ENCODE data around the gene GBP3.
"Not testable (repeated sequence)": the region's sequence is repeated elsewhere in the genome, so short reads cannot be mapped to it uniquely, and the experiment has no call there.

GBP3 gene

DNA sequence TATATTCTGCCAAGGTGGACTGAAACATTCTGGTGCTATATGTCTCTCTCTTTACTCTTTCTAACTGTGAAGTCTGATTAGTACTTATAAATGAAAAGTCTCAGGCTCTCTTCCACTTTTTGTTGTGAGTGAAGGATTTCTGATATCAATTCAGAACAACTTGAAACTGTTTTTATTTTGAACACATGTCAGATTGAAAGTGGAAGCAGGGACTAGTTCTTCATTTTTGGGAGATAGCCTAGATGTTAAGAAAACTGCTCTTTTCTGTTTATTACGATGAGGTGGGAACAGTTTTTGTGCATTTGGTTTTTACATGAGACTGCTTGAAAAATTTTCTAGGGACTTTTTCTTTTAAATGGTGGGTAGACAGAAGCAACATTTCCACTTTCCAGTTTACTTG lies 14.5 kb upstream of the GBP3 start:
- DNase-seq: no peak

DNA sequence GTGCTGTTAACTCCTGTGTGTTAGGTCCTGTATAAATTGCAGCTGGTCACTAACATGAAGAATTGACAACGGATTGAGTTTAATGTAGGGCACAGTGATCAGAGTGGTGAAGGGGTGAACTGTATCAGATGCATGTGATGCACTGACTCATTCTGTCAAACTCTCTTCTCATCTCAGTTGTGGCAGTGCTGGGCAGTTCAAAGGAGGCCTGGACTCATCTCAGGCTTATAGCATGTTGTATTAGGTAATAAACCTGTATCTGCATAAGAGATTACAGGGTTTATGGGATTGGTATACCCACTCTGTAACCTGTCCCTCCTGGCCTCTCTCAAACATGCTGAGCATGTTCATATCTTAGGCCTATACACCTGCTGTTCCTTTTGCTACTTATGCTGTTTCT lies 12.4 kb upstream of the GBP3 start:
- no peak for DNase-seq

DNA sequence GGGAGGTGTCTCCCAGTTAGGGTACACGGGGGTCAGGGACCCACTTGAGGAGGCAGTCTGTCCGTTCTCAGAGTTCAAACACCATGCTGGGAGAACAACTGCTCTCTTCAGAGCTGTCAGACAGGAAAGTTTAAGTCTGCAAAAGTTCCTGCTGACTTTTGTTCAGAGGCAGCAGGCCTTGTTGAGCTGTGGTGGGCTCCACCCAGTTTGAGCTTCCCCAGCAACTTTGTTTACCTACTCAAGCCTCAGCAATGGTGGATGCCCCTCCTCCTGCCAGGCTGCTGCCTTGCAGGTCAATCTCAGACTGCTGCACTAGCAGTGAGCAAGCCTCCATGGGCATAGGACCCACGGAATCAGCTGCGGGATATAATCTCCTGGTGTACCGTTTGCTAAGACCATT lies 11.3 kb upstream of the GBP3 start:
- not testable (repeated sequence) for DNase-seq

DNA sequence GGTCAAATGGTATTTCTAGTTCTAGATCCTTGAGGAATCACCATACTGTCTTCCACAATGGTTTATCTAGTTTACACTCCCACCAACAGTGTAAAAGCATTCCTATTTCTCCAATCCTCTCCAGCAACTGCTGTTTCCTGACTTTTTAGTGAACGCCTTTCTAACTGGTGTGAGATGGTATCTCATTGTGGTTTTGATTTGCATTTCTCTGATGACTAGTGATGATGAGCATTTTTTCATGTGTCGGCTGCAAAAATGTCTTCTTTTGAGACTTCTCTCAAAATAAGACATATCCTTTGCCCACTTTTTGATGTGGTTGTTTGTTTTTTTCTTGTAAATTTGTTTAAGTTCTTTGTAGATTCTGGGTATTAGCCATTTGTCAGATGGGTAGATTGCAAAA lies 6.4 kb upstream of the GBP3 start:
- not testable (repeated sequence) for DNase-seq

DNA sequence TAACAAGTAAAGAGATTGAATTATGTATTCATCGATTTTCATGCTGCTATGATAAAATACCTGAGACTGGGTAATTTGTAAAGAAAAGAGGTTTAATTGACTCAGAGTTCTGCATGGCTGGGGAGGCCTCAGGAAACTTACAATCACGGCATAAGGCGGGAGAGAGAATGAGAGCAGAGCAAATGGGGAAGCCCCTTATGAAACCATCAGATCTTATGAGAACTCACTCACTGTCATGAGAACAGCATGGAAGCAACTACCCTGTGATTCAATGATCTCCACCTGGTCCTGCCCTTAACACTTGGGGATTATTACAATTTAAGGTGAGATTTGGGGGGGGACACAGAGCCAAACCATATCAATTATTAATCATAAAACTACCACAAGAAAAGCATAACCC lies 3.3 kb upstream of the GBP3 start:
- DNase-seq: no peak

DNA sequence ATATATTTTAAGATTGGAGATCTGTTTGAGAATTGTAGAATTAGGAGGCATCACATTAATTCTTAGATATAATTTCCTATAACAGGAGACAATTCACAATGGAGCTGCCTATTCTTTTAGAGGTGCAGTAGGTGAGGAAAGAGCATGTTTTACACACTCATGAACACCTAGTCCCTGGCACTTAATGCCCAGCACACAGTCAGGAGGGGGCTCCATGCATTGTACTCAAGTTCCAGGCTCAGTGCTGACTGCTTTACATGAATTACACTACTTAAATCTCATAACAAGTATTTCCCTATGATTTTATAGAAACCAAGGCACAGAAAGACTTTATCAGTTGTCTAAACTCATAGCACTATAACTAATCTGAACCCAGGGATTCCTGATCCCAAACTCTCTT lies 360 bp upstream of the GBP3 start:
- DNase-seq: no peak

DNA sequence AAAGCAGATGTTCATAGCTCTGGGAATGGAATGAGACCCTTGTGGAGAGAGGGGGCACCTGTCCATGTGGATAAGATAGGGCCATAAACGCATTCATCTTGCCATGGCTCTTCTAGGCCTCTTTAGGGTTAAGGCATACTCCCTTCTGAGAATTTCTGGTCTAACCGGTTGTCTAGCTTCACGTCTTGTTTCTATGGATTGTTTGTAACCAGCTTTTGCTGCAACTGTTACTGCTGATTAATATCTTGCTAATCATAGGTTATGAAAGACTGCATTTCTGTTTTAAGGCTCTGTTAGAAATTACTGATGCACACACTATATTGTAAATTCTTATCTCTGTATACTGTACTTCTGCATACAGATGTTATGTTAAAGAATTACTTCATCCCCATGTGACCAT lies 4.3 kb downstream of the GBP3 start:
- DNase-seq: not testable (repeated sequence)

DNA sequence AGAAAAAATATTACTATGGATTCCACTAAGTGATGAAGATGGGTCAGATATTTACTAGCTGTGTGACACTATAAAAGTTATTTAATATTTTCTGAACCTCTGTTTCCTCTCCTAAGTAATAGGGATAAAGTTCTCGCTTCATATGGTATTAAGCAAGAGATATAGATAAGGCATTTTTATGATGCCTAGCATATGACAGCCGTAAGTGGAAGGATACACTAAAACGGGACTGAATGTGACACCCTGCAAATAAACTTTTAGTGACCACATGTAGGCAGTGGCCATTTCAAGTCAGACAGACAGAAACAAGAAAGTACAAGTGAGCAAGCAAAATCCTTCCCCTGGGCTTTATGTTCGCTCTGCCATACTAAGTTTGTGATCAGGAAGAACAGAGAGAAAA lies 14.2 kb downstream of the GBP3 start:
- DNase-seq: no peak

DNA sequence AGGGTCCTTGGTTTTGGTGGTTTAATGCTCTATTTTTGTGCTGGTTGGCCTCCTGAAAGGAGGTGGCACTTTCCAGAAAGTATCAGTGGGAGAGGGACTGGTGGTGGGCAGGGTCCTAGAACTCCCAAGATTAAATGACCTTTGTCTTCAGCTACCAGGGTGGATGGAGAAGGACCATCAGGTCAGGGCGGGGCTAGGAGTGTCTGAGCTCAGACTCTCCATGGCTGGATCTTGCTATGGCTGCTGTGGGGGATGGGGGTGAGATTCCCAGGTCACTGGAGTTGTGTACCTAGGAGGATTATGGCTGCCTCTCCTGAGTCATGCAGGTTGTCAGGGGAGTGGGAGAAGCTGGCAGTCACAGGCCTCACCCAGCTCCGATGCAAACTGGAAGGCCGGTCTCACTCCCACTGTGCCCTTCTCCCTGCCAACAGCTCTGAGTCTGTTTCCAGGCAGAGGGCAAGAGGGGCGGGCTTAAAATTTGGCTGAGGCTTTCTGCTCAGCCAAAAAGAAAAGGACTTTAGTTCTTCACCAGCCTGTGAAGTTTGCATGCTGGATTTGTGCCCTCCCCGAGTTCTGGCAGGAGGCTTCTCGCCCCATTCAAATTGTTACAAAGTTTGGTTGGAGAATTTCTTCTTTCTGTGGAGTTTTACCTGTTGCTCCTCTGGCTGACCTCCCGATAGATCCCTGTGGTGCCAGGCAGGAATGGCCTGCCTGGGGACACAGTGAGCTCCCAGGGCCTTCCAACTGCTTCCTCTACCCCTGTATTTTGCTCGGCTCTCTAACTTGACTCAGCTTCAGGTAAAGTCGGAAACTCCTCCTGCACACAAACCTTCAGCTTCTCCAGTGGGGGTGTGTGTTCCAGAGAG lies 17.1 kb downstream of the GBP3 start:
- DNase-seq: peak in 1 of 2 experiments; percentile 45

DNA sequence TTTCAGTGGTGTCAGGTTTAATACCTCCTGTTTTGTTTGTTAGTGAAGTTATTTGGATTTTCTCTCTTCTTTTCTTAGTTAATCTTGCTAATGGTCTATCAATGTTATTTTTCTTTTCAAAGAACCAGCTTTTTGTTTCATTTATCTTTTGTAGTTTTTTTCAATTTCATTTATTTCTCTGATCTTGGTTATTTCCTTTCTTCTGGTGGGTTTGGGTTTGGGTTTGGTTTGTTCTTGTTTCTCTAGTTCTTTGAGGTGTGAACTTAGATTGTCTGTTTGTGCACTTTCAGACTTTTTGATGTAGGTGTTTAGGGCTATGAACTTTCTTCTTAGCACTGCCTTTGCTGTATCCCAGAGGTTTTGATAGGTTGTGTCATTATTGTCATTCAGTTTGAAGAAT lies 20.5 kb downstream of the GBP3 start:
- not testable (repeated sequence) for DNase-seq

DNA sequence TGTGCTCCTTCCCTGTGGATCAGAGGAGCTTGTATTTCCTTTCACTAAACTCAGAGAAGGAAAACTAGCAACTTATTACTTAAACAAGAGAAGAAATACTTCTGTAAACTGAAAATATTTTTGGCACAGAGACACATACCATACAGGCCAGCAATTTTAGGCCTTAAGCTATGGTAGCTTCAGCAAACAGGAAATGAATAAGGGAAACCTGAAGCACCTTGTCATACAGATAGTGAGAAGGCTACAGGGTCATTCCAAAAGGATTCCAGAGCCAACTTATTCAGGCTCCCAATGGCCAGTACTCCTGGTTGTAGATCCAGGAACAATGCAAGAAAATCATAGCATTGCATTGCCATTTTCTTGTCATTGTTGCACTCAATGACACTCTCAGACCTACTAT lies 21.2 kb downstream of the GBP3 start:
- no peak for DNase-seq

DNA sequence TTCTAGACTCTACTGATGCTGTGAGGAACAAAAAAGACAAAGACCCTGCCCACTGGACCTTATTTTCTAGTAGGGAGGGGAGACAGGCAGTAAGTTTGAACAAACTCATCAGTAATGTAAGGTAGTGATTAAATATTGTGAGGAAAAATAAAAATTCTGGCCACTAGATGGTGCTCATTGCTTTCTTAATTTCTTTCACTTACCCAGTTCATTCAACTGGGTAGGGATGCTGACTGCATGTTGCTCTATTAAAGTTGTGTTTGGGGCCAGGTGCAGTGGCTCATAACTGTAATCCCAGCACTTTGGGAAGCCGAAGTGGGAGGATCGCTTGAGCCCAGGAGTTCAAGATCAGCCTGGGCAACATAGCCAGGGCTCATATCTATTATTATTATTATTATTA lies 23.9 kb downstream of the GBP3 start:
- peak; percentile 69 to 88 for DNase-seq

DNA sequence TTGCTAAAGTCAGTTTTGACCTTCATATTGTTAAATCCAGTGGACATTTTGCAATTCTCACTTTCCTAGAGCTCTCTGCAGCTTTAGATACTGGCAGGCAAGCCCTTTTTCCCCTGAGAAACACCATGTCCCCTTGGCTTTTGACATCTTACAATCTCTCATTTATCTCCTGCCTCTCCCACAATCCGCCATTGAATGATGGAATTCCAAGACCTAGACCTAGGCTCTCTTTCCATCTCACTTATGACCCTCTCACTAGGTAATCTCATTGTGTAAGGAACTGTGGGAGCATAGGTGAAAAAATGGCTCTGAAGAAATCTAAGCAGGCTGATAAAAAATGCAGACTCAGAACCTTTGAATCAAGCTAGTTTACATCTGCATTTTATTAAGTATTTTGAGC lies 32.2 kb downstream of the GBP3 start:
- no peak for DNase-seq

DNA sequence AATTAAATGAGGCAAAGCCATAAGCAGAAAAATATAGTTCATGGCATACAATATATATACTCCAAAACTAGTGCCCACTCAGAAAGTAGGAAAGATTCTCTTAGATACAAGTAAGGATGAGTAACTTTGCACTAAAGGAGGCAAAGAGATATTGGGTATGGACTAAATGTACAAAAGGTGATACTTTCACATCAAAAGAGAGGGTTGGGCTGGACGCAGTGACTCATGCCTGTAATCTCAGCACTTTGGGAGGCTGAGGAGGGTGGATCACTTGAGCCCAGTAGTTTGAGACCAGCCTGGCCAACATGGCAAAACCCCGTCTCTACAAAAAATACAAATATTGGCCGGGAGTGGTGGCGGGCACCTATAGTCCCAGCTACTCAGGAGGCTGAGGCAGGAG lies 37.0 kb downstream of the GBP3 start:
- DNase-seq: no peak

DNA sequence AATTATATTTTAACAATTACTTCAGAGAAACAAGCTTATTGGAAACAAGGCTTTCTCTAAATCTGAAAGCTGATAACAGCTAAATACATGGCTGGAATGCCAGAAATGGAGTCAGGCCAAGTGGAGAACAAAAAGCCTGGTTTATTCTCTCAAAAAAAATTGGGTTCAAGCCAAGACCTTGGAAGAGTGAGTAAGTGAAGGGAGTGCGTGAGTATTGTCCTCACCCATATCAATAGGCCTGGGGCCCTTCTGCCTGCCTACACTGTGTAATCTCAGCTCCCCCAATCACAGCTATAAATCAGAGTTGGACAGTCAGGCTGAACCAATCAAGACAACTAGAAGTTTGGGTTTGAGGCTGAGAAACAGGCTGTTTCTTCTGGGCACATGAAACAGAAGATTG lies 37.6 kb downstream of the GBP3 start:
- DNase-seq: peak; percentile 48 to 79

DNA sequence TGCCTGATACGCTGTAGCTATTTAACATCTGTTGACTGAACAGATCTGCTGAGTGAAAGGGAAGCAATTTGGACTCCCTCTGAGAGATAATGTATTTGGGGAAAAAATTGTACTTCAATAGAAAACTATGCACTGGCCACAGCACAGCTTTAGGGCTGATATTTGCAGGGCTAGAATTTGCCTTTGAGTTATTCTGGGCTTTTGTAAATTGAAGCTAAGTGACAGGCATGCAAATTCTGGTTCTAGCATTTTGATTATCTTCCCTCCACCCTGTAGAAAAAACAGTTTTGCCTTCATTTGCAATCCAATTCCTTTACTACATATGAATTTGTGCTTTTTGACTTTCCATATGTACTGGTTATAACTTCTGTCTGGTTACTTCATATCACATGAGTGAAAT lies 38.1 kb downstream of the GBP3 start:
- no peak for DNase-seq

DNA sequence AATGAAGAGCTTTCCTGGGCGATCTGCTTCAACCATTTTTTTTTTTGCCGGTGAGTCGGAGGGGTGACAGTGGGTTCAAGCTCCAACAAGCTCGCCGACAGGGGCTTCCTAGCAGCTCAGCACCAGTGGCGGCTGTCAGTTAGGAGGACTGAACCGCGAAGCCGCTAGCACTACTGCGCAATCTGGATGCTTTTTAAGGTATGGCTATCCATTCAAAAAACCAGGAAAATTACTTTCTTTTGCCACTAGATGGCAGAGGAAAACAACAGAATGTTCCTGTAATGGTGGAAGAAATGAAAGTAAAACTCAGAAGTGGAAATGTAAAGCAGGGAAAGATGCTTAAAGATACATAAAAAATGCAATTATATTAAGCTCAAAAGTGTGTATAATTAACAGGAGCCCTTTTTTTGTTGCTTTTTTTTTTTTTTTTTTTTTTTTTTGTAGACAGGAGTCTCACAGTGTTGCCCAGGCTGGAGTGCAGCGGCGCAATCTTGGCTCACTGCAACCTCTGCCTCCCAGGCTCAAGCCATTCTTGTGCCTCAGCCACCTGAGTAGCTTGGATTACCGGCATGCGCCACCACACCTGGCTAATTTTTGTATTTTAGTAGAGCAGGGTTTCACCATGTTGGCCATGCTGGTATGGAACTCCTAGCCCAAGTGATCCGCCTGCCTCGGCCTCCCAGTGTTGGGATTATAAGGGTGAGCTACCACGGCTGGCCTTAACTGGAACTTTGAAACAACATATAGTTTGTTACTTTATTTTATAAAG lies 38.7 kb downstream of the GBP3 start:
- DNase-seq: peak; percentile 26 to 69

DNA sequence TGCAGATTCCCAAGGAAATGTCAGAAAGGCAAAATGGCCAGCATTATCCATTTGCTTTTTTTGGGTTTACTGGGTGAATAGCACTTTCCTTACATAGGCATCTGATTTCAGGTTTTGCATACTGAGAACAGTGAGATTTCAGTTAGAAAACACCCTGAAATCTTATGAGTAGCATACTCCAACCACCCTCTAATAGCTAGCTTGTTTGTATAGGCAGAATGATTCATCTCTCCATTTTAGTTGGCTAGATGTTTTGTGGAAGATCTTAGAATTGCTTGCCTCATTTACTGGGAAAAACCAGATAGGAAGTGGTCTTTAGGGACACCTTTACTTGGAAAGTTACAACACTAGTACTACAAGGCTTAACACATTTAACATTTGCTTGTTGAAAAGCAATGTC lies 40.6 kb downstream of the GBP3 start:
- no peak for DNase-seq

DNA sequence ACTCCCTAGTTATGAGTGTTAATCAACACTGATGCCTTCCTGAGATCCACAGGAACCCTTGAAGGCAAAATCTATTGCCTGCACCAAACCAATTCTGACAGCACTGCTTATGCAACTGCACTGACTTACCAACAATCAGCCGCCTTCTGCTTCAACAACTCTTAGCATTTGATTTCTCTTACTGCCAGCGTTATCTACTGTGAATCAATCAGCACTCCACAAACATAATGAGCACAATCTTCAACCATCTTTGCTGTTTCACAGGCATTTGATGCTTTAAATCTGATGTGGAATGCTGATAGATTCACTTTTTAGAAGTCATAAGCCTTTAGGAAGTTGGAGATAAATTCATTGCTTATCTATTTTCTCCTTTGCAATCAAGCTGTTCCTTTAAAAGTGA lies 41.2 kb downstream of the GBP3 start:
- not testable (repeated sequence) for DNase-seq

DNA sequence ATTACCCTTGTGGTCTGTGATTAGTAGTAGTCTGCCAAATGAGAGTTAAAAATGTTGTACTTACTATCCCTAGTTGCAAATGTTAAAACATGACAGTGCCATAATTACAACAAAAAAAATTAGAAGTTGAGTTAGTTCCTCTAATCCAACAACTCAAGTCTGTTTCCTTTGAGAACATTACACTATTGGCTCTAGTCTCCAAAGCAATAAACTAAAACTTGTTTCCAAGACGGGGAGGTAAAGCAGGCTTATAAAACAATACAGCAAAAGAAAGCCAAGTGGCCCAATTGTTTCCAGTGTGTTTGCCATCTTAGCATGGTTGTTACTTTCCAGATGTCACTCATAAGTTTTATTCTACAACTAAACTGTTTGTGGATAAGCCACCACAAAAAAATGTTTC lies 41.8 kb downstream of the GBP3 start:
- DNase-seq: no peak

DNA sequence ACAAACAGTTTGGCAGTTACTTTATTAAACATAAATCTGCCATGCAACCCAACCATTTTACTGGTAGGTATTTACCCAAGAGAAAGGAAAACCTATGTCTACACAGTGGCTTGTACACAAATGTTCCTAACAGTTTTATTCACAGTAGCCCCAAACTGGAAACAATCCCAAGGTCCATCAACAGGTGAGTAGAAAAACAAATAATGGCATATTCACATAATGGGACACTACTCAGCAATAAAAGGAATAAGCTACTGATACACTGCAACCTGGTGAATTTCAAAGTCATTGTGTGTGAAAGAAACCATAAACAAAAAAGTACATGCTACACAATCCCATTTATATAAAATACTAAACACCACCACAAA lies 42.9 kb downstream of the GBP3 start:
- DNase-seq: no peak

DNA sequence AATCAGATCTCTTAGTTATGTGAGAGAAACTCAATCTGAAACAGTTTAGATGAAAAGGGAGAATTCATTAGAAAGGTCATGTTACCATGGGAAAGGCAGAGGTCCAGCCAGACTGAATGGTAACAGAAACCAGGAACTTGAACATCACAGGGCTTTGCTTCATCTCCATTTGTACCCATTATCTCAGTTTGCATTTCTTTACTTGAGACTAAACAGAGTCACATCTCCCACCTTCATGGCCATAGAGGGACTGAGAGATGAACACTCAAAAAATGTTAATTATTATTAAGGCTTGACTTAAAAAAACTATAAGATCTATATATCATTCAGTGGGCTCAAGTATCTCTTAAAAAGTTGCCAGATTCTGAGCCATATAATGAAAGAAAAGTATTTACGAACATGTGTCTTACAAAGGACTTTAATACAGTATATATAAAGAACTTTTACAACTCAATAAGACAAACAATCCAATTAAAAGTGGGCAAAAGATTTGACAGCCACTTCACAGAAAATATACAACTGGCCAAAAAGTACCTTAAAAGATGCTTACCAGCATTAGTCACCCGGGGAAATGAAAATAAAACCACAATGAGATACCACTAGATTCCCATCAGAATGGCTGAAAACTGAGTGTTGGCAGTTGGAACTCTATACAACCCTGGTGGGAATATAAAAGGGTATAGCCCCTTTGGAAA lies 43.5 kb downstream of the GBP3 start:
- no peak for DNase-seq

DNA sequence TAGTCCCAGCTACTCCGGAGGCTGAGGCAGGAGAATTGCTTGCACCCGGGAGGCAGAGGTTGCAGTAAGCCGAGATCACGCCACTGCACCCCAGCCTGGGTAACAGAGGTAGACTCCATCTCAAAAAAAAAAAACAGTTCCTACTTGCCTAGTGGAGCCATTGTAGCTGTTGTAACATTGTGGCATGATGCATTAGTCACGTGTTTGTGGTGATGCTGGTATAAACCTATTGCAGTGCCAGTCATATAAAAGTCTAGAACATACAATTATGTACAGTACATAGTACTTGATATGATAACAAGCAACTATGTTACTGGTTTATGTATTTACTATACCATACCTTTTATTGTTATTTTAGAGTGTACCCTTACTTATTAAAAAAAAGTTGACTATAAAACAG lies 46.4 kb downstream of the GBP3 start:
- no peak for DNase-seq

Measured in NCI-H446 (cell line).